Measurements from ENCODE around the gene COL5A1.

Gene COL5A1

DNA sequence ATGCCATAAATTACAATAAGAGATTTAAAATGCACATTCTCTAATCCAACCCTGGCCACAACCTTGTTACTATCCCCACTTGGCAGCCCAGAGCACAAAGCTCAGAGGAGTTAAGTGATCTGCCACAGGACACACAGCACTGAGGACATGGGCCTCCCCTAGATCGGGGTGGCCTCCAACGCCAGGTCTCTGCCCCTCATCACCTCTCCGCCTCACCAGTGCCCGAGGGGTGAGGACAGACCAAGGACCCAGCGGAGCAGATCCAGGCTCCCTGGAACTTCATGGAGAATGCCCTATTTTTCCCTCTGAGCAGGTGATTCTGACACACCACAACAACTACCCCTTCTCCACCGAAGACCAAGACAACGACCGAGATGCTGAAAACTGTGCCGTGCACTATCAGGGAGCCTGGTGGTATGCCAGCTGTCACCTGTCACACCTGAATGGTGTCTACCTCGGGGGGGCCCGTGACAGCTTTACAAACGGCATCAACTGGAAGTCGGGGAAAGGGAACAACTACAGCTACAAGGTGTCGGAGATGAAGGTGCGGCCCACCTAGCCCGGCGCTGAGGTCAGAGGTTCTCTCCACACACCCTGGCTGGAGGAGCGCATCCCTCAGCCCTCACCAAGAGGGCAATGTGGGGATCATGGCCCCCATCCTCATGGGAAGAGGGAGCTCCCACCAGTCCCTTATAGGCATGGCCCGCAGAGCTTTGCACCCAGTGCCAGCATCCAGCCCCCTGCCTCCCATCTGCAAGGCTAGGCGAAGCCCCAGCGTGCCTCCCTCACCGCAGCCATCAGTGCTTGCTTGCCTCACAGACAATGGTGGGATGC, 226.5 kb downstream of the COL5A1 start:
- no peak for DNase-seq

DNA sequence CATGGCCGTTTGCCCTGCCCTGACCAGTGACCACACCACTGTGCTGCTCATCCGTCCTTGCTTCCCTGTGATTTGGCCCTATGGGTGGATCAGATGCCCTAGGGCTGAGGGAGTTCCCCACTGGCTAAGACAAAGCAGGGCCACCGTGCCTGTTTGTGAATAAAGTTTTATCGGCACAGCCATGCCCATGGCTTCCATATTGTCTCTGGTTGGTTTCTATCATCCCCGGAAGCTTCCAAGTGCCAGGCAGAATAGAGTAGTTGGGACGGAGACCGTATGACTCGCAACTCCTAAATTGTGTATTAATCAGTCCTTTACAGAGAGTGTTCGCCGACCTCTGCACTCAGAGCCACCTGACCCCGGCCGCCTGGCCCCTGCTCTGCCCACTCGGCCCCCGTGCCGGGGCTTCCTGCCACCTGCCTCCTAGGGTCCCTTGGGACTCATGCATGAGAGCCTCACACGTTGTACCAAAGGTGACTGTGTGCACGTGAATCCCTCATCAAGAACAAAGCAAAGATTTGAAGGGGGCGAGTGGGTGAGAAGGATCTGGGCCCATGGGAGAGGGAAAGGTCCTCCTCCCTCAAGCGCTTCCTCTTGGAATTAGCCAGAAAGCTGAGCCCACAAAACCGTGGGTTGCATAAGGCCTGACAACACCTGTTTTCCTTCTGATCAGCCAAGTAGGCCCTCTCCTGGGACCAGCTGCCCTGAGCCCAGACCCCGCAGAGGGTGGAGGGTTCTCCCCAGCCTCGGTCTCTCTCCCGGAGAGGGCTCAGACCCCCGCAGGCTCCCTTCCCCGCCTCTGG, 227.3 kb downstream of the COL5A1 start:
- no peak for DNase-seq

DNA sequence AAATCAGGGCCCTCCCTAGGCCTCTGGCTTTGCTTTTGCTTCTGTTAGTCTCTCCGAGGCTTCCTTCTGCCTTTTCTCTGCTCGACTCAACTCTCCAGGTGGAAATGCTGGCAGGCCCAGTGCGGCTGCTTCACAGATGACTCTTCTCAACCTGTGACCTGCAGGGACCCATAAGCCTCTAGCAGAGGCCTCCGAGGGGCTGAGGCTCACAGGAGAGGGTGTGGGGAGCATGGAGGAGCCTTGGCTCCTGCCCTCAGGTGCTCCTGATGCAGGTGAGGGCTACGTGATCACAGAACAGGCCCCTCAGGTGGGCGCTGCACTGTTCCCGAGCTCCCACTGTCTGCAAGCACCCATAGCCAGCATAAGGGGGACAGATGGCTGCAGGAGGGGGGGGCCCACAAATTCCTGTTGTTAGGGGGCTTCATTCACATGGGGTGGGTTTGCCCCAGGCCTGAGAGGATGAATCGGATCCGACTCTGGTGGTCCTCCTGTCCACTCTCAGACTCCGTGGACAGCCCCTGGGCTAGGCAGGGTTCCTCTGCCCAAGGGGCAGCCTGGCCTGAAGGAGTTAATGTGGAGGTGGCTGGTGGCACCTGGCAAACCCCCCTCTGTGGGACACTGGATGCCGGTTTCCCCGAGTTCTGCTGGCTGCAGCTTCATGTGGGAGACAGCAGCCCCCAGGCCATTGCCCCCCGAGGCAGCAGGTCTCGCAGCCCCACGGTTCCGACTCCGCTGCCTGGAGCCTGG, 228.1 kb downstream of the COL5A1 start:
- DNase-seq, result no peak

DNA sequence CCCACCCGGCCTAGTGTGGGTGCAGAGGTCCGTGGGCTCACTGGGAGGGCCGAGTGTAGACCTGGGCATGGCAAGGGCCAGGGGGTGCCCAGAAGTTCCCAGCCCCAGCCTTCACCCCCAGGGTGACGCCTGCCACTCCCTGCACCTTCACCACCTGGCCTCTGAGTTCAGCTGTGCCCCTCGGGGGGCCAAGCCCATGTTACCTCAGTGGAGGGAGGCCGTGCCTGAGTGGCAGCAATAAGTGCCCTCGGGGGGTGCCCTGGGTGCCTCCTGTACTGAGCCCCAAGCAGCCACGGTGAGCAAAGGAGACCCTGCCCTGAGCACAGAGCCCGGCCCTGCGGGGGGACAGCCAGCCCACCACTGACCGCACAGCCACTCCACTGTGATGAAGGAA, 228.7 kb downstream of the COL5A1 start:
- DNase-seq, result no peak

DNA sequence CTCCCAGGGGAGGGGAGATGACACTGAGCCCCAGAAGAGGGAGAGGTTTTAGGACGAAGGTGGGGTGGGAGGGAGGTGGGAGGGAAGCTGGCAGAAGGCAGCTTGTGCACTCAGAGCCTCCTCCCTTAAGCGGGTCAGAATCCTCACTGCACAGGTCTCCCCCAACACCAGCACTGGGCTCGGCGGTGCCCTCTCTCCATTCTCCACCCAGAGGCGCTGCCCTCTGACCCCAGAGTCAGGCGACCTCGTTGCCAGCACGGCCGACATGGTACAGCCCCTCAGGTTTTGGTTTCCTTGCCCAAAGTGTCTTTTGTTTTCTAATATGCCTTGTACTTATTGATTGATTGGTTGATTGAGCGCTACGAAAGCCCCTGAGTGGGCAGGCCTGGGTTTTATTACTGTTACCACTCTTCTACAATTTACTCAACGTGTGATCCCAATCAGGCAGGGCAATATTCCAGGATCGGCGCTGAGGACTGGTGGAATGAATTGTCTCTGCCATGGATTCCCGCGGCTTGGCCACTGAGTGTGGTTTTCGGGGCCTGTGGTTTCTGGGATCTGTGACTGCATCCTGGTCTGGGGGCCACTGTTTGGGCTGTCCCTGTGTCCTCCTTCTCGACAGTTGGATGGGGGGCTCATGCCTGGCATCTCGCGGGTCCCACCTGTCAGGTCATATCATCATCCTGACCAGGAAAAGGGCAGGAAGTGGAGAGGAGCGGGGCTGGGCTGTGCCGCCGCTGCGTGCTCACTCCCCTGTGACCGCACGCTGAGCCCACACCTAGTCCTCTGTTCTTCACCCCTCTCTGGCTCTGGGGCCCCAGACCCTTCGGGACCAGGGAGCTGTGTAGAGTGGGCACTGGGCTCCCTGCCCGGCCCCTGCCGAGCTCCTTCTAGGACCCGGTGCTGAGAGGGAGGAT, 229.4 kb downstream of the COL5A1 start:
- DNase-seq, result no peak

DNA sequence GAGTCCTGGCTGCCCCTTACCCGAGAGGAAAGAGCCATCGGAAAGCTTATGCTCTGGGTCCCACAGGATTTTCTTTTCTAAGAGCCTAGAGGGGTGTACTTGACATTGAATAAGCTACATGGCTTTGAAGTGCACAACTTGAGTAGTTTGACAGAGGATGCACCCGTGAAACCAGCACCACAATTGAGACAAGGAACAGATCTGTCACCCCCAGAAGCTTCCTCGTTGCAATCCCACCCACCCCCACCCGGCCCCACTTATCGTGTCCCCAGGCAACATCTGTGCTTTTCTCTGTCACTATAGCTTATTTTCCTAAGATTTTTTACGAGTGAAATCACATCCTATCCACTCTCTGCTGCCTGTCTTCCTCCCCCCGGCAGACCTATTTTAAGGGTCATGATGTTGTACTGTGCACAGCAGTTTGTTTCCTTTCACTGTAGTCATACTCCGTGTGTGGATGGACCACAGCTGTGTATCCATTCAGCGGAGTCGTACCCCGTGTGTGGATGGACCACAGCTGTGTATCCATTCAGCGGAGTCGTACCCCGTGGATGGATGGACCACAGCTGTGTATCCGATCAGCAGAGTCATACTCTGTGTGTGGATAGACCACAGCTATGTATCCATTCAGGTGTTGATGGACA, 230.2 kb downstream of the COL5A1 start:
- no peak for DNase-seq

DNA sequence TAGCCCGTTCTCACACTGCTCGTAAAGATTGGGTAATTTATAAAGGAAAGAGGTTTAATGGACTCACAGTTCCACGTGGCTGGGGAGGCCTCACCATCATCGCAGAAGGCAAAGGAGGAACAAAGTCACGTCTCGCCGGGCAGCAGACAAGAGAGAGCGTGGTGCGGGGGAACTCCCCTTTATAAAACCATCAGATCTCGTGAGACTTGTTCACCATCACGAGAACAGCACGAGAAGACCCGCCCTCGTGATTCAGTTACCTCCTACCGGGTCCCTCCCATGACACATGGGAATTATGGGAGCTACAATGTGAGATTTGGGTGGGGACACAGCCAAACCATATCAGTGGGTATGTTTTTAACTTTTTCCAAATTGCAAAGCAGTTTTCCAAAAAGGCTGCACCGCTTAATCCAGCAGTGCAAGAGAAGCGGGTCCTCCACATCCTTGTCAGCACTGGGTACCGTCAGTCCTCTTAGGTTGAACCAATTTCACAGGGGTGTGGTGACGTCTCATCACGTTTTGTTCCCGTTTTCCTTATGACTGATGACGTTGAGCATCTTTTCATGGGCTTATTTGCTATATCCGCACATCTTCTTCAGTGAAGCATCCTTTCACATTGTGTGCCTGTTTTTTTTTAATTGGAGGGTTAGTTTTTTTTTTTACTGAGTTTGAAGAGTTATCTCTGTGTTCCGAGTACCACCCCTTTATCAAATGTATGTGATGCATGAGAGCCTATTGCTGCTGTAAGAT, 231.1 kb downstream of the COL5A1 start:
- DNase-seq, result no peak

DNA sequence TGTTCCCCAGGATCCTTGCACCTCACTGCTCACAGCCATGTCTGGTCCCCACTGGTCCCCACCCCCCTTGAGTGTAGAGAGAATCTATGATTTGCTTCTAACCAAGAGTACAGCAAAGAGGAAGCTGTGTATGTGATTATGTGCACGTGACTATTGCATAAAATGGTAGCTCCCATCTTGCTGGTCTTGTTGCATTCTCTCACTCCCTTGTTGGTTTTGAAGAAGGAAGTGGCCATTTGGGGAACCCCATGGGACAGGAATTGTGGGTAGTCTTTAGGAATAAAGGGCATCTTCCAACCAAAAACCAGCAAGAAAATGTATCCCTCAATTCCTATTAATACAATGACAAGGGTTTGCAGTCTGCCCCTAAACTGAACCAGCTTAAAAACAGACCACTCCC, 233.8 kb downstream of the COL5A1 start:
- DNase-seq, result no peak

DNA sequence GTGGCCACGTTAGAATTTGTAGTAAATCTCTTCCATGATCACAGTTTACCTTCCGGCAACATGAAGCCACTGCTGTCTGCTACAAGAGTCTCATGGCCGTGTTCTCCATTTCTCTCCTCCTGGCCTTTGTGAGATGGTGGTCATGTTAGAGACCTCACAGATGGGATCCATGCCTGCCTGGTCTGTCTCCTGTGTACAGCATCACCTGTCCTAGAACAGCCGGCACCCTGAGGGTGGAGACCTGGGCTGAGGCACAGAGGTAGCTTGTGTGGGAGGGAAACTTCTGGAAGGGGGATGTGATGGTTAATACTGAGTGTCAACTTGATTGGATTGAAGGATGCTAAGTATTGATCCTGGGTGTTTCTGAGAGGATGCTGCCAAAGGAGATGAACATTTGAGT, 235.9 kb downstream of the COL5A1 start:
- DNase-seq, result no peak

DNA sequence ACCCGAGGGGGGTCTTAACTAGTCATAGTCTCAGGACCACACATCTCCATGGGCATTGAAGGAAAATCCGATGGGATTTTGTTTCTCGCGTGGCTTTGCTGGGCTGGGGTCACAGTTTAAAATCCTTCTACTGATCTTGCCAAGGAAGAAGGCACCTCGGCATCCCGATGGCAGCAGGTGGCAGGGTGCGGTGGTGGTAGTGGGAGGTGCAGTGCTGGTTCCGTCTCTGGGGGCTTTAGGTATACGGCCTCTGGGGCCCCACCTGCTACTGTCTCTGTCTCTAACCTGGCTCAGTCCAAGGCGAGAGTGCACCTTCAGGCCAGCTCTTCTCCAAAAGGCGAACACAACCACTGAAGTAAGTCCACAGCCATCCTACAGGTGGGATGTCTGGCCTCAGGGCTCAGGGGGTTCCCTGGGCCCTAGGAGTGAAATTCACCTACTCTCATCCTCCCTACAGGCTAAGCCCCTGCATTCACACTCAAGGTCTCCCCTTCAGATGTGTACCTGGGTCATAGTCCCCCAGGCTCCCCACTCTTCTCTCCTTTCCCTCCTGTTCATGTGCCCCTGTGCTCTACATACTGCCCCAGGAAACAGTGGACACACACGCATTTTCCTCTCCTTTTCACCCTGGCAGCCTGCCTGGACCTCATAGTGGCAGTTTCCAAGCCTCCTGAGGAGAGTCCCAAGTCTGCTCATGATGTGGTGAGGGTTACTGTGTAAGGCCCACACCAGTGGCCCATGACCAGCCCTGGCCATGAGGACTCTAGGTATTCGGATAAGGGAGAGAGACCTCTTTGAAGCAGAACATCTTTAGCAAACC, 238.3 kb downstream of the COL5A1 start:
- no peak for DNase-seq

DNA sequence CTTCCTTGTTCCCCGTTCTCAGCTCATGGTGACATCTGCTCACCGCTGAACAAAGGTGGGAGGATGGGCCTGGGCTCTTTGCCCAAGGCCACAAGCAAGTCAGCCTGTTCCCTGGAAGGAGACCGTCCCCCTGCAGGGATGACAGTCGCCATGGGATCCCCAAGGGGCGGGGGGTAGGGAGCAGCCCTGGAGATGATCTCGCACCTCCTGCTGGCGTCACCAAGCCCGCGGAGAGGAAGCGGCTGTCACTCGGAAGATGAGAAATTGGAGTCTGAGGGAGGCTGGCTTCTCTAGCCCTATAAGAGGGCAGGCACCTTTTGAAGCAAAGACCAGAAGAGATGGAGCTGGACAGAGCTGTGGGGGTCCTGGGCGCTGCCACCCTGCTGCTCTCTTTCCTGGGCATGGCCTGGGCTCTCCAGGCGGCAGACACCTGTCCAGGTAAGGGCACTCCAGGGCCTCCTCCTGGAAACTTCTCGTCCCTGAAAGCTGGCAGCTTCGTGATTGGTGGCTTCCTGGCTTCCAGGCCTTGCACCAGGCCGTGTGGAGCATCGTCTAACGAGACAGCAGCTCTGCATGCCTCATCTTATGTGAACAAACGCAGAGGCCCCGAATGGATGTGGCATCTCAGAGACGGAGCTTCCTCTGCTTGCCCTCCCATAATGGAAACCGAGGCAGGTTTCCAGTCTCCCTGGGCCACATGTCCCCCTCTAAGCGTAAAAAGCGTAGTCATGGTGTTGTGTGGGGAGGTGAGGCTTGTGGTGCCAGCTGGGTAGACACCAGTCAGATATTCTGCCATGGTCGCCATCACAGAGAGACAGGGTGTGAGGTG, 239.1 kb downstream of the COL5A1 start, which contains the start of gene FCN2:
Gene FCN2 (plus strand): TSS at position 327 of the 829 bp plus-strand sequence. CDS start 12 bp downstream, at position 339.
- DNase-seq, result no peak

DNA sequence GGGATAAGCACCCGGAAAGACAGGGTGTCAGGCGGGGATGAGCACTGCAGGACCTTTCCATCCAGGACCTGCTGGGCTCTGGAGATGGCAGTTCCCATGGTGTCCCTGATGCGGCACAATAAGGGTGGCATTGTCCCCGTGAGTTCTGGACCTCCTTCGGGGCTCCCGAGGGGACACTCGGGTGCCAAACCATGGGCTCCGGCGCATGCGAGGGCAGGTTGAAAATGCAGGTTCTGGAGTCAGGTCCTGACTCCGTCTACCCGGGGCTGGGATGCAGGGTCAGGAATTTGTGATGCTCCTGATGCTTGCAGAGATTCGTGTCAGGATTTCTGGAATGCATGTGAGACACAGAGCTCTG, 239.7 kb downstream of the COL5A1 start:
- no peak for DNase-seq

DNA sequence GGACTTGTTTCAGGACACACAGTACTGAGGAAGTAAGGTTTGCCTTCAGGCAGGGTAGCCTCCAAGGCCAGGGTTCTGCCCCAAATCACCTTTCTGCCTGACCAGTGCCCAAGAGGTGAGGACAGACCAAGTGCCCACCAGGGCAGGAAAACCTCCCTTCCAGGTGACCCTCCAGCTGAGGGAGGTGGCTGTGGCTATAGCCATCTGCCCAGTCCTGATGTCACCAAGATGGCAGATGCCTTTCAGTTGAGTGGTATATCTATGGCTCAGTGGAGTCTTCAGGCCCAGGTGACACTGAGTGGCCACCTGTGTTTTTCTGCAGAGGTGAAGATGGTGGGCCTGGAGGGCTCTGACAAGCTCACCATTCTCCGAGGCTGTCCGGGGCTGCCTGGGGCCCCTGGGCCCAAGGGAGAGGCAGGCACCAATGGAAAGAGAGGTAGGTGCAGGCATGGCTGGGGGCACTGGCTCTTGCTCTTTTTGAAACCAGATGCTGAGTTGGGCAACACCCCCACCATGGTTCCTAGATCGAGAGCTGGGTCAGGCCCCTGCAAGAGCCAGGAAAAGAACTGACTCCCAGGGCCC, 240.7 kb downstream of the COL5A1 start:
- no peak for DNase-seq

DNA sequence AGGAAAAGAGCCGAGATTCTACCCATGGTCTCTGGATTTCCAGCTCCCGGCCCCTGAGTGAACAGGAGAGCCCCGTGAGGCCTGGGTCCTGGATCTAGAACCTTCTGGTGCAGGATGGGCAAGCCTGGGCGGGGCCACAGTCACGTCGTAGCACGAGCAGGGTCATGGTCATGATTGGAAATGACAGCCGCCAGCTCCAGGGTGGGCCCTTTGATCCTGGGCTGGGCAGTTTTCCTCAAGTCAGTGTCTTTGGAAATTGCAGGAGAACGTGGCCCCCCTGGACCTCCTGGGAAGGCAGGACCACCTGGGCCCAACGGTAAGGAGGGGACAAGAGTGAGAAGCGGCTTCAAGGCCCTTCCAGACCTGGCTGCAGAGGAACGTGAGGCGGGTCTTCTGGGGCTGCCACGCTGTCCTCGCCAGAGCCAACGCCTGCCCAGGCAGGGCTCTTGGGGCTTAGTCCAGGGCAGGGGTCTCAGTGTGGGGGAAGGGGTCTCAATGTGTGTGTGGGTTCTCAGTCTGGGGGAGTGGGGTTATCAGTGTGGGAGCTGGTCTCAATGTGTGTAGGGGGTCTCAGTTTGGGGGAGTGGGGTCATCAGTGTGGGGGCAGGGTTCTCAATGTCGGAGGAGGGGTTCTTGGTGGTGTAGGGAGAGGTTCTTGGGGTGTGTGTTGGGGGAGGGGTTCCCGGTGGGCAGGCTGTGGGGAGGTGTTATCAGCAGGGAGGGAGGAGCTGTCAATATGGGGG, 241.6 kb downstream of the COL5A1 start:
- DNase-seq, result no peak

DNA sequence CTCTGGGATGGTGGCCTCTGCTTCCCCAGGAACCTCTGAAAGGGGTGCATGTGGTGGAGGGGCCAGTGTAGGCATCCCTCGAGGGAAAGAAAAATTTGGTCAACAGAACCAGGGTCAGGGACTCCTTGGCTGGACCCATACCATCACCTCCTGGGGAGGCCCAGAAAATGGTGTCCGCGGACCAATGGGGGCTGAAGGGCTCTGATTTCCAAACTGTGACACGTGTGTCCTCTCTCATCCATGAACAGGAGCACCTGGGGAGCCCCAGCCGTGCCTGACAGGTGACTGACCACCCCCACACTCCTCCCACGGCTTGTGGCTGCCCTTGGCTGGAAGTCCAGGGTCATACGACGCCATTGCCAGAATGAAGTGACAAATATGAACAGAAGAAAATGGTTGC, 242.9 kb downstream of the COL5A1 start:
- no peak for DNase-seq

DNA sequence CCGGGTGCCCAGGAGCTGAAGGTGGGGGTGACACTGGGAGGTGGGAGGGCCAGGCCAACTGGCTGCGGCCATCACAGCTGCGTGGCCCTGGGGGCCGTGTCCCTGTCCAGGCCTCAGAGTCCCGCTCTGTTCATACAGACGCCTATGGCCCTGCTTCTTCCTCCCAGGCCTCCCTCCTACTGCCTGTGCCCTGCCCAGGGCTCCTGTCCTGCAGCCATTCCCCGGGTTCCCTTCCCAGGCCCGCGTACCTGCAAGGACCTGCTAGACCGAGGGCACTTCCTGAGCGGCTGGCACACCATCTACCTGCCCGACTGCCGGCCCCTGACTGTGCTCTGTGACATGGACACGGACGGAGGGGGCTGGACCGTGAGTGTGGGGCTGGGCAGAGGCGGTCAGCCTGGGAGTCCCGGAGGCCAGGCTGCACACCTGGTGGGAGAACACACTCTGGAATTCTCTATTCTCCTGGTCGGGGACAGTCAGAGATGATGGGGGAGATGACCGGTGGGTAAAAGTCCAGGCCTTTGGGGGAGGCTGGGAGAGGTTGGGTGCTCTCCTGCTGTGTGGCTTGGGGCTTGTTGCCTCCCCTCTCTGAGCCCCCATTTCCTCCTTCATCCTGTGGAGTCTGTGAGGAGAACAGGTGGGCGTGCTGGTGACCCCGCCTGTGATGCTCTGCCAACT, 243.5 kb downstream of the COL5A1 start:
- DNase-seq, result no peak

DNA sequence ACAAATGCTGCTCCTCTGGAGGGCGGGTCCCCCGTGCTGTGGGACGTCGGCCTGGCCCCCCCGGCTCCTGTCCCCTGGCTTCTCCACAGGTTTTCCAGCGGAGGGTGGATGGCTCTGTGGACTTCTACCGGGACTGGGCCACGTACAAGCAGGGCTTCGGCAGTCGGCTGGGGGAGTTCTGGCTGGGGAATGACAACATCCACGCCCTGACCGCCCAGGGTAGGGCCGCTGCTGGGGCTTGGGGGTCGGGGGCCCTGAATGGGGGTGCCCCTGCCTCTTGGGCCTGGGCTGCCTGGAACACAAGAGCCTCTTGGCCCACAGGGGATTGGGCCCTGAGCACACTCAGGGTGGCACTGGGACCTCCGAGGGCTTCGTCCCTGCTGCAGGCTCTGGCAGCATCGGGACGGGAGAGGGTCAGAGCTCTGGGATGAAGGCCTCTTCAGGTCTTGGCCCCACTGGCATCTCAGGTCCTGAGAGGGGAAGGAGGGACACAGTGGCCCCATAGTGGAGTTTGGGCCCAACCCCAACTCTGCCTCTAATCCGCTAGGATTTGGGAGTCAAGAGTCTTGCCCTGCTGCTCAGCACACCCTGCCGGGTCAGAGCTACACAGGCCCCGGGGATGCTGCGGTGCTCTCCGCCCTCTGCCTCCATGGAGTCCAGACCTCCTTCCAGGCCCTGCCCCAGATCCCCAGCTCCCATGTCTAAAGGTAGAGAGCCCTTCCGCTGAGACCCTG, 244.2 kb downstream of the COL5A1 start:
- DNase-seq, result no peak

Data from NCI-H1417 treated with DMSO at 0.1 percent for 48 hours (cell line).